Breast epithelium (tissue), 3 donors: ENCODE measurements around the gene PTPRZ1.

Experiments
- CTCF ChIP-seq, 3 donors: fragments of 450-650 bp; IDR thresholded peaks; one replicate each; pipeline ENCODE4 v1.5.1; 2016 to 2017; ENCODE audit warnings: antibody characterized with exemption in 3 of 3, mild to moderate bottlenecking in 3 of 3, moderate library complexity in 3 of 3
- POLR2A ChIP-seq: fragments of 450-650 bp; IDR thresholded peaks from one replicate; pipeline ENCODE4 v1.6.1; 2016; ENCODE audit warnings: antibody characterized with exemption, mild to moderate bottlenecking, moderate library complexity
- POLR2AphosphoS5 ChIP-seq, 3 donors: sonication (generic); formaldehyde crosslinking; IDR thresholded peaks; one replicate each; pipeline ENCODE4 v1.6.1; 2017; ENCODE audit warnings: antibody characterized with exemption in 3 of 3

- no peak for TF ChIP-seq CTCF (IDR thresholded peaks at IDR 0.05)
- TF ChIP-seq POLR2A, result no peak
- TF ChIP-seq POLR2AphosphoS5 (IDR thresholded peaks at IDR 0.05), result no peak
Measured at GRCh38 chr7:121961089-121961867, 88.3 kb downstream of the PTPRZ1 start.
